Activated T-cell treated with anti-CD3 and anti-CD28 coated beads, Interleukin-2, amount 50 U/mL, for 72 hours (primary cell): ENCODE measurements around the gene OSBP2. TPM values are rescaled to one million over a fixed set of nuclear protein-coding genes. Genes with fewer than 3 reads are reported as not detected.

Experiments
- ATAC-seq, 2 donors: fragments of 150-1000 bp; cut with Tn5 transposase; replicated peaks in 1 of 2; 2 replicates each; pipeline ENCODE4 v1.10.0; 2021; ENCODE audit warnings: moderate library complexity in 2 of 2, mild to moderate bottlenecking in 1 of 2
- DNase-seq, 2 donors: peaks; one replicate each; pipeline ENCODE4 v3.0.0; 2021 to 2022; ENCODE audit warnings: mixed read lengths in 1 of 2
- H3K27ac Mint-ChIP-seq: one replicate; pipeline ENCODE4 v1.8.0; 2022; ENCODE audit warnings: mild to moderate bottlenecking, moderate library complexity, mixed read lengths
- H3K27me3 Mint-ChIP-seq: one replicate; pipeline ENCODE4 v1.8.0; 2022; ENCODE audit warnings: low read depth, mixed read lengths
- H3K36me3 Mint-ChIP-seq, 2 donors: one replicate each; pipeline ENCODE4 v1.8.0; 2022; ENCODE audit warnings: mixed read lengths in 2 of 2, mild to moderate bottlenecking in 1 of 2; ENCODE audit not compliant: insufficient read depth in 2 of 2
- H3K4me1 Mint-ChIP-seq: one replicate; pipeline ENCODE4 v1.8.0; 2022; ENCODE audit warnings: low read depth, mixed read lengths
- H3K4me3 Mint-ChIP-seq, 2 donors: one replicate each; pipeline ENCODE4 v1.8.0; 2022; ENCODE audit warnings: mild to moderate bottlenecking in 2 of 2, mixed read lengths in 2 of 2, moderate library complexity in 2 of 2
- H3K9me3 Mint-ChIP-seq, 2 donors: one replicate each; pipeline ENCODE4 v1.8.0; 2022; ENCODE audit warnings: mixed read lengths in 2 of 2
- total RNA-seq, 2 donors: library from RNA; stranded (reverse); gene quantifications; one replicate each; pipeline ENCODE4 v1.2.3, GENCODE V29; 2022

The OSBP2 gene
- total RNA-seq, 2 donors from 2014 or later, result 7.2 to 11.9 TPM

DNA sequence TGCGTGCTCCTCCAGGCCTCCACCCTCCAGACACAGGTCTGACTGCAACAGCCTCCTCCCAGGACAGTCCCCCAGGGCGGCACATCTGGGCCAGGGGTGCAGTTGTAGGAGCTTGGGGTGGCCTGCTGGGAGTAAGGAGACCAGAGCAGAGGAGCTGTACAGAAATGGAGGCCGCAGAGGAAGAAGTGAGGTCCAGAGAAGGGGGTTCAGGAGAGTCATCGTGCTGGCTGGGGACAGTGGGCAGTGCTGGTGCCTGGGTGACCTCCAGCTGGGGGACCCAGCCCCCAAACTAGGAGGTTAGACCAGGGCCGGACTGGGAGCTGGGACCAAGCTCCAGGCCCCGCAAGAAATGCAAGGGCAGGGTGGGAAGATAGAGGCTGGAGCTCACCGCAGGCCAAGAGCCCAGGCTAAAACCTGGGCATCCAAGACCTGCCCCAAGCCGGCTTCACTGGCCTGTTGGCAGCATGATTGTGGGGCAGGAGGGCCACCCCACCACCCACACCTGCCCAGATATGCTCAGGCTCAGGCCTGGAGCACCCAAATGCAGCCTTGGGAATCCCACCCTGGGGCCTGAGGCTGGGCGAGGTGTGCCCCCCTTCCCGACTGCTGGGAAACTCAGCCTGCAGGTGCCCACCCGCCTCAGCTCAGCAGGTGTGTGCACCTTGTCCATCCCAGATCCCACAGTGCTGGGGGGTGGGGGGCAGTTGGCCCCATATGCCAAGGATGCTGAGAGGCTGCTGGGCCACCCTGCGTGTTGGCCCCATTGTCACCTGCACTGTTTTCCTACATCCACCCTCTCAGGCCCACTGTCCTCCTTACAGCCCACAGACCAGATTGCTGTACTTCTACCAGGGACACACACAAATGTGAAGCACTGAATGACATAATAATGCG is 177.0 kb downstream of the OSBP2 start:
- no peak overlapping the region for H3K4me3 Mint-ChIP-seq
- H3K27me3 Mint-ChIP-seq, result no peaks in the 10 kb centered on the region
- H3K27ac Mint-ChIP-seq, result no peak overlapping the region
- H3K36me3 Mint-ChIP-seq, result no peaks in the 10 kb centered on the region
- no peak for ATAC-seq
- DNase-seq, result no peak
- no peaks in the 10 kb centered on the region for H3K4me1 Mint-ChIP-seq
- no peaks in the 10 kb centered on the region for H3K9me3 Mint-ChIP-seq

DNA sequence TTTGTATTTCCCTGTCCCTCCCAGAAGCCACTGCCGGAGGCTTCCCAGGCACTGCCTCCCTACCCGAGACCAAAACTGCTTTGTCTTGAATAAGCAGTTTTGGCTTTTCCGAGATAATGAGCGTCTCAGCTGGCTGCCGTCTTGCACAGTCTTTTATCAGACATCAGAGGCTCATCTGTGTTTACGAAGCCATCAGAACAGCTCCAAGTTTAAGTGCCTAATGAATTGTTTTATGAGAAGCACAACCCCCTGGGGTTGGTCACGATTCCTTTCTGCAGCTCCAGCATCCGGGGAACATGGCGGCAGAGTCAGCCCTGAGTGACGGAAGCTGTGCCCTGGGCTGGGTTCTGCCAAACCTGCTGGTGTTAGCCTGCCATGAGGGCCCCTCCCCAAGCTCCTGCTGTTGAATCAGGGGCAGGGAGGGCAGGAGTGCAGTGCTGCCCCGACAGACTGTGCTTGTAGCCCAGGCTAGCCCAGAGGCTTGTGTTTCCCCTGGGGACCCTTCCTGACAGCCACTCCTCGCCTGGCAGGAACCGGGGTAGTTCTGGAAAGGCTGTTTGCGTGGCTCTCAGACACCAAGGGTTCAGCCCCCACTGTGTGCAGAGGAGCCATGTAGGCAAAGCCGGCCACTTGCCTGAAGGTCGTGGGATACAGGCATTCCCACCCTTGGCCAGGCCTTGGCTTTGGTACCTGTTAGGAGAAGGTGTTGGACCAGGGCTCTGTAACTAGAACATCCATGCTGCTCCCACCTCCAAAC is 177.8 kb downstream of the OSBP2 start:
- Mint-ChIP-seq H3K27ac (no peak overlapping the region), H3K4me3 (no peak overlapping the region), H3K27me3 (no peaks in the 10 kb centered on the region), H3K36me3 (no peaks in the 10 kb centered on the region), H3K4me1 (no peaks in the 10 kb centered on the region), H3K9me3 (no peaks in the 10 kb centered on the region)
- ATAC-seq, result no peak
- no peak for DNase-seq

DNA sequence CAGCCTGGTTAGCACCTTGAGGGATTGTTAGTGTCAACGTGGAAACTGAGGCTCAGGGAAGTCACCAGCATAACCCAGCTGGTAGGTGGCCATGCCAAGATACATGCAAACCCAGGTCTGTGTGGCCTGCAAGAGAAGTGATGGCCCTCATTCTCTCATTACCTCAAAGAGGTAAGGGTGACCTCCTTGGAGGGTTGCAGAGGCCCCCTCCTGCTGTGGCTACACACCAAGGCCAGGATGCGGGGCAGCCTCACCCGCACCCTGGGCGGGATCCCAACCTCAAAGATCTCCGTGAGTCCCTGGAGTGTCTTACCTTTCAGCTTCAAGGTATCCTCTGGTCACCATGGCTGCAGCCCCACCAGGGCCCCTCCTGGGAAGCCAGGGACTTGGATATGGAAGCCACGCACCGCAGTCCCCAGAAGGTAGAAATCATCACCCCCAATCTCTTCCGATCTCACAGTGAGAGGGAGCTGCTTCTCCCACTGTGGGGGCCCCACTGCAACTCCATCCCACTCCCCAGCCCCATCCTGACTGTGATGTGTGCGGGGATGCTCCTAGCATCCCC is 178.5 kb downstream of the OSBP2 start:
- no peaks in the 10 kb centered on the region for H3K9me3 Mint-ChIP-seq
- H3K27me3 Mint-ChIP-seq, result no peaks in the 10 kb centered on the region
- no peak overlapping the region for H3K4me3 Mint-ChIP-seq
- no peaks in the 10 kb centered on the region for H3K36me3 Mint-ChIP-seq
- no peaks in the 10 kb centered on the region for H3K4me1 Mint-ChIP-seq
- DNase-seq (no peak), ATAC-seq (no peak)
- H3K27ac Mint-ChIP-seq, result no peak overlapping the region

DNA sequence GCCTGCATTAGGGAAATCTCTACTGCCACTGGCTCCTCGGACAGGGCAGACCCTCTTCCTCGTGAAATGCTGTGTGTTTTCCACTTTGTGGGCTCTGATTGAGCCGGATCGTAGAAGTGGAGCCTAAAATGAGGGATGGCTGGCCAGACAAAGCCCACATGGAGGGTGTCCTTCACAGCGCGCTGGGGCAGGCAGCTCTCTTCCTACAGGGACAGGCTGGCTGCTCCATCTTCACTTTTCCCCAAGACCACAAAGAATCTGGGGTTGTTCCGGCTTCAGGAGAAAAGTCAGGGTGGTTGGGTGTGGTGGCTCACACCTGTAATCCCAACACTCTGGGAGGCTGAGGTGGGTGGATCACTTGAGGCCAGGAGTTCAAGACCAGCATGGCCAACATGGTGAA is 179.0 kb downstream of the OSBP2 start:
- ATAC-seq (no peak), DNase-seq (no peak)
- no peaks in the 10 kb centered on the region for H3K9me3 Mint-ChIP-seq
- no peaks in the 10 kb centered on the region for H3K4me1 Mint-ChIP-seq
- H3K27me3 Mint-ChIP-seq, result no peaks in the 10 kb centered on the region
- H3K36me3 Mint-ChIP-seq, result no peaks in the 10 kb centered on the region
- H3K4me3 Mint-ChIP-seq, result no peak overlapping the region
- H3K27ac Mint-ChIP-seq, result no peak overlapping the region

DNA sequence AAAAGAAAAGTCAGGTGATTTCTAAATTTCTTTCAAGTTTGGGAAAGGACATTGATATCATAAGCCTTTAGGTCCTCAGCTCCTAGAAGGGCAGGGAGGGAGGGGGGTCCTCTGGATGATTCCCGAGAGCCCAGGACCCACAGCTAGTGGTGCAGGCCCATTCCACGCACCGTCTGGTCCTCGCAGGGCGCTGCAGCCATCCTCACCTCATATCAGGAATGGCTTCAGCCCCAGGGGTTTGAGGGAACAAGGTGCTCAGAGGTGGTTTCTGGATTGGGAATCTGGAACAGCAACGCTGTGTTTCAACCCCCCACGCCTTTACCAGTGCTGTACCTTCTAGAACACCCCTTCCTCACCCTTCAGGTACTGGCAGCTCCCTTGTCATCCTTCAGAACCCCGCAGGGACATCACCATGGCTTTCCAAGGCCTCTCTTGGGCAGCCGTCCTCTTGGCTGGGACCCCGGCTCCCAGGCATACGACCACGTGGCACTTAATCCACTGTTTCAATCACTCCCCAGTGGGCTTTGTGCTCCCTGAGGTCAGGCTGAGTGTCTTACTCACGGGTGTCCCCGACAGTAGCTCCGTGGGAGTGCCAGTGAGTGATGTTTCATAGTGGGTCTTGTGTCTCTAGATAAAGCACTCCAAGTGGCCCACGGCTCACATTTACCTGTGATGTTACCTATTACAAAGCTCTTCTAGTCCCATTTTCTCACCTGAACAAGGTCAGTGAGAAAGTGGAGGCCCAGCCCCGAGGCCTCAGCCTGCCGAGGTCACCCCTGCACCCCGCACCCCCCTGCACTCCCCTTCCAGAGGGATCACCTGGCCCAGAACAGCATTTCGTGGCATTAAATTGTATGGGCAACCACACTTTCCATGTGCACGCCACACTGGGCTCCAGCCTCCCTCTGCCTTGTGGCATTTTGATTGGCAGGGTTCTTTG is 180.0 kb downstream of the OSBP2 start:
- Mint-ChIP-seq H3K4me3 (no peak overlapping the region), H3K27ac (no peak overlapping the region), H3K9me3 (no peaks in the 10 kb centered on the region), H3K27me3 (no peaks in the 10 kb centered on the region), H3K36me3 (no peaks in the 10 kb centered on the region), H3K4me1 (no peaks in the 10 kb centered on the region)
- no peak for DNase-seq
- no peak for ATAC-seq

DNA sequence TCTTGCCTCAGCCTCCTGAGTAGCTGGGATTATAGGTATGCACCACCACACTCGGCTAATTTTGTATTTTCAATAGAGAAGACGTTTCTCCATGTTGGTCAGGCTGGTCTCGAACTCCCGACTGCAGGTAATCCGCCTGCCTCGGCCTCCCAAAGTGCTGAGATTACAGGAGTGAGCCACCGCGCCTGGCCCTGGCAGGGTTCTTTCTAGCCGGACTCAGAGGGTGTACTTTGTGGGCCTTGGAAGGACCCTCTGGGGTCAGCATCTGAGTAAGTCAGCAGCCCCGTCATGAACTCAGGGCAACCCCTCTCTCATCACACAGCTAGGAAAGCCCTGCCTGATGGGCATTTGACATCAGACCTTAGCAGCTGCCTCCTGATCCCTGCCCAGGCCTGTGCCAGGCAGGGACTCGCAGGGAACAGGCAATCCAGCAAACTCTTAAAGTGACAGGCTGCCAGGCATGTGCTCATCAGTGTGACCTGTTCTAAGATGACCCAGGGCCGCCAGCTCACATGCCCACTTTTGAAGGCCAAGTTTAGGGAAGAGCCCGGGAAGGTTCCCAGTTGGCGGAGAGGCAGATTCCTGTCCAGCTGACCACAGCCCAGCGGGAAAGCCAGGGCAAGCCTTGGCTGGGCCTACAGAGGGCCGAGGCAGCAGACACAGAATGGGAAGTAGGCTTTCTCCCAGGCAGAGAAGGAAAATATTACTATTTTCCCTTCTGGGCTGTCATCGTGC is 181.0 kb downstream of the OSBP2 start:
- no peaks in the 10 kb centered on the region for H3K9me3 Mint-ChIP-seq
- no peak overlapping the region for H3K4me3 Mint-ChIP-seq
- no peak overlapping the region for H3K27ac Mint-ChIP-seq
- H3K27me3 Mint-ChIP-seq, result no peaks in the 10 kb centered on the region
- H3K4me1 Mint-ChIP-seq, result no peaks in the 10 kb centered on the region
- no peaks in the 10 kb centered on the region for H3K36me3 Mint-ChIP-seq
- ATAC-seq (no peak), DNase-seq (no peak)

DNA sequence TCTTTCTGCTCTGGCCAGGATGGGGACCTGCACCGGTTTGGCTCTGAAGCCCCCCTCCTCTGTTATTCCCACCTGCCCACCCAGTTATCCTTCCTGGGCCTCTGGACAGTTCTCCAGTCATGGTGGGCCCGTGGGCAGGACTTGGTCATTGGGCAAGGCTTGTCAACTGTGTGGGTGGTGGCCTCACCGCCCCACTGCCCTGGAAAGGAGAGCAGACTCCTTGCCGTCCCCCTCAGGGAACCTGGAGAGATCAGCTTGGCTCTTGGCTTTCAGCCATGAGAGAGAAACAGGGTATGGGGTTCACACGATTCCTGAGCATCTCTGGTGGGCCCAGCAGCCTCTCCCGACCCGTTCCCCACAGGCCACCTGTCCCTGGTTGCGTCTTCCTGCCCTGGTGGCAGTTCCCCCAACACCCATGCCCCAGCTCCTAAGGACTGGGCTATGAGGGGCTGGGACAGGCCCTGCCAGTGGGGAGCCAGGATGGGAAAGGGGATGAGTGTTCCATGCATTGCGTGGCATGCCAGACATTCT is 181.6 kb downstream of the OSBP2 start:
- Mint-ChIP-seq H3K9me3 (no peaks in the 10 kb centered on the region), H3K4me3 (no peak overlapping the region), H3K4me1 (no peaks in the 10 kb centered on the region), H3K36me3 (no peaks in the 10 kb centered on the region), H3K27me3 (no peaks in the 10 kb centered on the region), H3K27ac (no peak overlapping the region)
- ATAC-seq (no peak), DNase-seq (no peak)

DNA sequence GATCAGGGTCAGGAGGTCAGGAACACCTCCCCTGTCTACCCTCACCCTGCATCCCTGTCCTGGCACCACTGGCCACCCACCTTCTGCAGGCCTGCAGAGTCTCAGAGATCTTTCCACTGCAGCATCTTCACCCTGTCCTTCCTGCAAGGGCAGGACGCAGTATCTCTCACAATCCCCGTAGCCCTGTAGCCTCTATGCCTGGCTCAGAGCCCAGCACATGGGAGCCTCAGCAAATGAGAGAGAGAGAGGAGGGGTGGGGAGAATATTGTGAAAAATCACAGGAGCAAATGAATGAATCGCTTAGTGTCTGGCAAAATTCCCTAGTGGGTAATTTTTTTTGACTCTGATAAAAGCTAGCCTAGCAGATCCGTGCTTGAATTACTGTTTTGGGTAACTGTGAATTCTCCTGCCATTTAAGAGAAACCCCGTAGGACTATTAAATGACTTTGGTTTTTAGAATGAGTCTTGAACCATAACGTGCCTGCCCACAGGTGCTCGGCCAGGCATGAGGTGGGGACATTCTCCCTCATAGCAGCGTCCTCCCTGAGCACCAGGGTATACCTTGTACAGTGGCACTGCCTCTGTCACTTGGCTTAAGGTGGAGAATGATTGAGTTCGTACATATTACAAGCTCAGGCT is 182.4 kb downstream of the OSBP2 start:
- ATAC-seq, result no peak
- no peak for DNase-seq
- no peaks in the 10 kb centered on the region for H3K9me3 Mint-ChIP-seq
- H3K4me3 Mint-ChIP-seq, result no peak overlapping the region
- no peaks in the 10 kb centered on the region for H3K4me1 Mint-ChIP-seq
- no peak overlapping the region for H3K27ac Mint-ChIP-seq
- H3K27me3 Mint-ChIP-seq, result no peaks in the 10 kb centered on the region
- H3K36me3 Mint-ChIP-seq, result no peaks in the 10 kb centered on the region

DNA sequence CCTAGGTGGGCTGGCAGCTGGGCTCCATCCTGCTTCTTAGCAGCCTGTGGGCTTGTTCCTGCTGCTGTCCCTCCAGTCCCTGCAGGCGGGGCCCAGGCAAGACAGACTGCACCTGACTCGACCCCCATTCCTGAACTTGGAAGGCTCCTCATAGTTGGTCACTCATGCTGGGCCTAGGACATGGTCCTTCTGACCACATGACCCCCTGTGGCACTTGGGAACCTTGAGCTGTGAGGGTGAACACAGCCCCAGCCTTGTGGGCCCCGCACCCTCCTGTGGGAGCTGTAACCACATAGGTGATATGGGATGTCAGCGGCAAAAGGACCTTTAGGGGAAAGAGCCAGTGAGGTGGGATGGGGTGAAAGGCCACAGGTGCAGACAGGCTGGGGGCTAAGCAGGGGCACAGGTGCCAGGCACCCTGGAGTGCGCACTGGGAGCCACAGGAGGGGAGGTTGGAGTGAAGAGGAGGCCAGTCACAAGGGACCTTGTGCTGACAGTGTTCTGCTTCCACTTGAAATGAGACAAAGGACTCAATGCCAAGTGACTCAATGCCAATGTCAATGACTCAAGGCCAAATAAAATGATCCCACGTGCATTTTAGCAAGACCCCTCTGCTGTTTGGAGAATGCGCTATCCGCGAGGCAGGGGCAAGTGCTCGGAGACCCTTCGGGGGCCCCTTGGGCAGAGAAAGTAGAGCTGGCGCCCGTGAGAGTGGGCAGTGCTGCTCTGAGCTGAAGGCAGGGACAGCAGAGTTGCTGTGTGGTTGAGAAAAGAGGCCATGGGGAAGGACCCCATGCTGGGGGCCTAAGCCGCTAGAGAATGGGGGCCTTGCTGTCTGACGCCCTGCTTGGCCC is 183.2 kb downstream of the OSBP2 start:
- ATAC-seq, result no peak
- Mint-ChIP-seq H3K36me3 (no peaks in the 10 kb centered on the region), H3K4me1 (no peaks in the 10 kb centered on the region), H3K27ac (no peak overlapping the region), H3K4me3 (no peak overlapping the region), H3K27me3 (no peaks in the 10 kb centered on the region), H3K9me3 (no peaks in the 10 kb centered on the region)
- DNase-seq, result no peak

DNA sequence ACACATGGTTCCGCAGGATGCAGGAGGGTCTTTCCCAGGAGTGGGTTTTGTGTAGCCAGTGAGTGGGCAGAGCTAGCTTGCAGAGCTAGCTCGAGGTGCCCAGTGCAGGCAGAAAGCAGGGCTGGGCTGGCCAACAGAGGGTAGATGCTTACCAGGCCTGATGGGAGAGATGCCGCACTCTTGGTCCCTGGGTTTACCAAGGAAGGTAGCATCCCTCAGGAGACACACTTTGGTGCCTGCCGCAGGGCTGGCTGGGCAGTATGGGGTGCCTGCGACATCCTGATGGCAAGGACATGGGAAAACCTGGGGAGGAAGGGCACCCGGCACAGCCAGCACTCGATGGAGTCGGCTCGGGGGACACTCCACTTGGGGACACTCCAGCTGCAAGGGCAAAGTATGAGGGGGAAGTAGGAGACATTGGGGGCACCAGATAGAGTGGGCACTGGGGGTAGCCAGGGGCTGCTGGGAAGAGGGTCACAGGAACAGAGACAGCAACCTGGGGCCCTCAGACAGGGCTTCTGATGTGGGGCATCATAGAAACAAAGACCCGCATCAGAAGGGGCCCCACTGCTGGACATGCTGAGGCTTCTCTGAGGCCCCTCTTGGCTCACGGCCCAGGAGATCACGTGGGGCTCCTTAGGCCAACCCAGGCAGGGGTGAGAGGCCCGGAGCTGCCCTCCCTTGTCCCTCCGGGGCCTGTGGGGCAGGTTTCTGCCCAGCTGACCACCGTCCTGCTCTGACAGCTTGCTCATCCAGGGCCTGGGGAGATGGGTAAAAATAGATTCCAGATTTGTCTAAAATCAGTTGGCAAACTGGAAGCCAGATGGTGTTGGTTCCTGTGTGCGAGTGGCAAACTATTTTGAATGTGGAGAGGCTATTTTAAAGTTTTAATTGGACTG is 184.1 kb downstream of the OSBP2 start:
- Mint-ChIP-seq H3K4me3 (no peak overlapping the region), H3K36me3 (no peaks in the 10 kb centered on the region), H3K9me3 (no peaks in the 10 kb centered on the region), H3K27me3 (no peaks in the 10 kb centered on the region), H3K27ac (no peak overlapping the region), H3K4me1 (no peaks in the 10 kb centered on the region)
- DNase-seq (no peak), ATAC-seq (no peak)
